ENCODE results near the gene AUTS2.

AUTS2 gene

DNA sequence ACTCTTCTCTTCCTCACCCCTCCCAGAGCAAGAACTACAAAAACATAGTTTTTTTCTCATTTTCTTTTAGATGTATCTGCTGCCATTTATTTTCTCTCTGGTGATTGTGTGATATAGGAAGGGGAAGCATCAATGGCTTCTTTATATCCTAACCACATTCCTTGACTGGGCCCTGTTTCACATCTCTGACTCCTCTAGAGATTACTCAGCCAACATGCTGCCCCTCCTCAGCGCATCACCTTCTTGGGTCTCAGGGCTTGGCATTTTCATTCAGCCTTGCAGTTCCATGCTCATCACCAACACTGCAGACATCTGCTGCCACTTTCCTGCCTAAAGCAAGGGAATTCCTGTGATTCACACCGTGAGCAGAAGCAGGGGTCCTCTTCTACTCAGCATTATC, 705.5 kb downstream of the AUTS2 start:
- no peaks in the 10 kb centered on the region for H3K36me3 ChIP-seq (ENCODE audit: insufficient read depth, low read length)
- no peak overlapping the region for H3K4me3 ChIP-seq (ENCODE audit: low read length, poor library complexity, severe bottlenecking)
- H3K9me3 ChIP-seq (ENCODE audit: insufficient read depth, low read depth, low read length) = no peaks in the 10 kb centered on the region
- no peak overlapping the region for H3K9ac ChIP-seq (ENCODE audit: low read depth, low read length, poor library complexity, severe bottlenecking)
- no peaks in the 10 kb centered on the region for H4K20me1 ChIP-seq (ENCODE audit: insufficient read depth, low read length, poor library complexity, severe bottlenecking)
- H3K4me1 ChIP-seq (ENCODE audit: insufficient read depth, low read length, poor library complexity, severe bottlenecking) = peaks cover 63% of the 10 kb centered on the region
- no peaks in the 10 kb centered on the region for H3K79me2 ChIP-seq (ENCODE audit: insufficient read depth, low read length)
- H3K4me2 ChIP-seq (ENCODE audit: low read depth, low read length, poor library complexity, severe bottlenecking) = peak overlapping the region; percentile 35
- H3F3A ChIP-seq (ENCODE audit: low read depth) = peaks cover 15% of the 10 kb centered on the region
- no peak for TF ChIP-seq EZH2phosphoT487 (IDR thresholded peaks at IDR 0.05; ENCODE audit: borderline replicate concordance)
- TF ChIP-seq CTCF (conservative IDR thresholded peaks at IDR 0.05; ENCODE audit: low read length) = peak; percentile 5; the same call in 1 of the 2 replicates
- H2AFZ ChIP-seq (ENCODE audit: low read length) = no peak overlapping the region
- H3K27me3 ChIP-seq (ENCODE audit: insufficient read depth, low read length, poor library complexity, severe bottlenecking) = no peaks in the 10 kb centered on the region
- no peaks in the 10 kb centered on the region for H3K9me2 ChIP-seq (replicated peaks; ENCODE audit: low read depth, low read length)

GRCh38 chr7:70306173-70306572, 707.9 kb downstream of the AUTS2 start:
- TF ChIP-seq EZH2phosphoT487 (IDR thresholded peaks at IDR 0.05; ENCODE audit: borderline replicate concordance) (no peak), CTCF (conservative IDR thresholded peaks at IDR 0.05; ENCODE audit: low read length) (no peak)
- Histone ChIP-seq H2AFZ (ENCODE audit: low read length) (no peak overlapping the region), H3K9ac (ENCODE audit: low read depth, low read length, poor library complexity, severe bottlenecking) (no peak overlapping the region), H3K9me2 (replicated peaks; ENCODE audit: low read depth, low read length) (no peaks in the 10 kb centered on the region), H3K79me2 (ENCODE audit: insufficient read depth, low read length) (no peaks in the 10 kb centered on the region), H3K36me3 (ENCODE audit: insufficient read depth, low read length) (no peaks in the 10 kb centered on the region), H3K4me1 (ENCODE audit: insufficient read depth, low read length, poor library complexity, severe bottlenecking) (peaks cover 41% of the 10 kb centered on the region), H3K4me2 (ENCODE audit: low read depth, low read length, poor library complexity, severe bottlenecking) (no peak overlapping the region), H3K4me3 (ENCODE audit: low read length, poor library complexity, severe bottlenecking) (no peak overlapping the region), H3K27me3 (ENCODE audit: insufficient read depth, low read length, poor library complexity, severe bottlenecking) (no peaks in the 10 kb centered on the region), H4K20me1 (ENCODE audit: insufficient read depth, low read length, poor library complexity, severe bottlenecking) (no peaks in the 10 kb centered on the region), H3K9me3 (ENCODE audit: insufficient read depth, low read depth, low read length) (no peaks in the 10 kb centered on the region), H3F3A (ENCODE audit: low read depth) (peaks cover 12% of the 10 kb centered on the region)

DNA sequence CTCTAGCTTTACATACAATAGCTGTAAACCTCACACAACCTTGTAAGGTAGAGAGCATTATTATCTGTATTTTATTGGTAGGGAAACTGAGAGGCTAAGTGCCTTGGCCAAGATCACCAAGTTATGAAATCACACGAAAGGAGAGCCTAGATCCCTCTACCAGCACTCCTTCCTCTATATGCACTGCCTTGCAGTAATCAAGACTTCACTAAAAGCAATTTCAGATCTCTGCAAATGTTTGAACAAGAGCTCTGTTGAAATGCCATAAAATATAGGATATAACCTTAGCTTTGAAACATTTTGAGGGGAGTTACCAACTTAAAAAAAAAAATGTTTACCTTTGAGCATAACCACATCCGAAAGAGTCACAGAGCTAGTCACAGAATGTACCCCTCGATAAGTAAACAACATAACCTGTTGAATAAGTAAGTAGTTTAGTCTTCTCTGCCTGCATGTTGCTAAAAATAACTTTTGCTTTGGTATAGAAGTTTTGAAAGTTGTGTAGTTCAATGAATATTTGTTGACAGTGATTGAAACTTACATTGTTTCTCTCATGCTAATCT, 709.4 kb downstream of the AUTS2 start:
- Histone ChIP-seq H3K9me2 (replicated peaks; ENCODE audit: low read depth, low read length) (no peaks in the 10 kb centered on the region), H3K36me3 (ENCODE audit: insufficient read depth, low read length) (no peaks in the 10 kb centered on the region), H3F3A (ENCODE audit: low read depth) (0 out of 2 replicates have a peak, but pooled peaks cover under 1% of the 10 kb centered on the region), H3K9me3 (ENCODE audit: insufficient read depth, low read depth, low read length) (no peaks in the 10 kb centered on the region), H3K4me3 (ENCODE audit: low read length, poor library complexity, severe bottlenecking) (no peak overlapping the region), H4K20me1 (ENCODE audit: insufficient read depth, low read length, poor library complexity, severe bottlenecking) (no peaks in the 10 kb centered on the region), H3K9ac (ENCODE audit: low read depth, low read length, poor library complexity, severe bottlenecking) (no peak overlapping the region), H3K4me2 (ENCODE audit: low read depth, low read length, poor library complexity, severe bottlenecking) (no peak overlapping the region), H3K79me2 (ENCODE audit: insufficient read depth, low read length) (no peaks in the 10 kb centered on the region), H3K4me1 (ENCODE audit: insufficient read depth, low read length, poor library complexity, severe bottlenecking) (peaks cover 27% of the 10 kb centered on the region), H2AFZ (ENCODE audit: low read length) (no peak overlapping the region), H3K27me3 (ENCODE audit: insufficient read depth, low read length, poor library complexity, severe bottlenecking) (no peaks in the 10 kb centered on the region)
- TF ChIP-seq EZH2phosphoT487 (IDR thresholded peaks at IDR 0.05; ENCODE audit: borderline replicate concordance) (no peak), CTCF (conservative IDR thresholded peaks at IDR 0.05; ENCODE audit: low read length) (no peak)
